Effector memory CD4-positive, alpha-beta T cell (primary cell): ENCODE data around the gene PARK7.
"Not testable (repeated sequence)": the region's sequence is repeated elsewhere in the genome, so short reads cannot be mapped to it uniquely, and the experiment has no call there.

Source experiments
- DNase-seq, 3 donors: peaks; one replicate each; pipeline ENCODE4 v3.0.0-alpha.2; 2020
- H3K27ac ChIP-seq: 2 replicates; pipeline ENCODE4 v1.7.0; 2013; ENCODE audit warnings: mild to moderate bottlenecking, low read length, moderate library complexity; ENCODE audit not compliant: insufficient read depth, poor library complexity, severe bottlenecking
- H3K27me3 ChIP-seq: replicated peaks from 2 replicates; pipeline ENCODE4 v1.7.0; 2013; ENCODE audit warnings: mild to moderate bottlenecking, low read length; ENCODE audit not compliant: insufficient read depth, control insufficient read depth, poor library complexity, severe bottlenecking
- H3K36me3 ChIP-seq: 2 replicates; pipeline ENCODE4 v1.7.0; 2013; ENCODE audit warnings: mild to moderate bottlenecking, low read length, moderate library complexity; ENCODE audit not compliant: control insufficient read depth, insufficient read depth
- H3K4me1 ChIP-seq: 2 replicates; pipeline ENCODE4 v1.7.0; 2013; ENCODE audit warnings: low read length, mild to moderate bottlenecking; ENCODE audit not compliant: control insufficient read depth, insufficient read depth, poor library complexity, severe bottlenecking
- H3K4me3 ChIP-seq: 2 replicates; pipeline ENCODE4 v1.7.0; 2013; ENCODE audit warnings: low read length, low read depth, mild to moderate bottlenecking; ENCODE audit not compliant: insufficient read depth, poor library complexity, severe bottlenecking
- H3K9me3 ChIP-seq: 2 replicates; pipeline ENCODE4 v1.7.0; 2013; ENCODE audit warnings: mild to moderate bottlenecking, low read length, moderate library complexity; ENCODE audit not compliant: control insufficient read depth
- total RNA-seq, 3 donors: gene quantifications; one replicate each; lab custom pipeline; 2026; lab: John Stamatoyannopoulos, UW

PARK7 gene
- 41.5 to 52.7 (median 43.8) reads per million in 3 donors for total RNA-seq

GRCh38 chr1:7961216-7962013 lies at the start of gene PARK7:
TSS of gene PARK7 (plus strand) at chr1:7961711. CDS start at chr1:7962786, 1,075 bp downstream.
- H3K36me3 ChIP-seq: peaks cover 25% of the 10 kb centered on the region
- H3K27ac ChIP-seq: peak within 1 kb of the TSS; percentile 93
- H3K9me3 ChIP-seq: no peaks in the 10 kb centered on the region
- peak within 1 kb of the TSS; percentile 86 for H3K4me3 ChIP-seq
- H3K4me1 ChIP-seq: peaks cover 22% of the 10 kb centered on the region
- no peaks in the 10 kb centered on the region for H3K27me3 ChIP-seq
- DNase-seq: peak; percentile 98 to 100 (median 100)

GRCh38 chr1:7912145-7912544 lies 49.4 kb upstream of the PARK7 start:
- Histone ChIP-seq H3K9me3 (no peaks in the 10 kb centered on the region), H3K27me3 (no peaks in the 10 kb centered on the region), H3K4me3 (no peak overlapping the region), H3K4me1 (no peaks in the 10 kb centered on the region), H3K27ac (no peak overlapping the region), H3K36me3 (no peaks in the 10 kb centered on the region)
- no peak for DNase-seq

GRCh38 chr1:7912743-7913557 lies 48.6 kb upstream of the PARK7 start:
- peak in 1 of 3 donors; percentile 29 for DNase-seq
- Histone ChIP-seq H3K4me1 (no peaks in the 10 kb centered on the region), H3K27ac (no peak overlapping the region), H3K27me3 (no peaks in the 10 kb centered on the region), H3K9me3 (no peaks in the 10 kb centered on the region), H3K4me3 (no peak overlapping the region), H3K36me3 (no peaks in the 10 kb centered on the region)

GRCh38 chr1:7915826-7916500 lies 45.5 kb upstream of the PARK7 start:
- no peaks in the 10 kb centered on the region for H3K4me1 ChIP-seq
- no peaks in the 10 kb centered on the region for H3K27me3 ChIP-seq
- H3K36me3 ChIP-seq: no peaks in the 10 kb centered on the region
- no peaks in the 10 kb centered on the region for H3K9me3 ChIP-seq
- no peak overlapping the region for H3K27ac ChIP-seq
- no peak for DNase-seq
- no peak overlapping the region for H3K4me3 ChIP-seq

- no peaks in the 10 kb centered on the region for H3K9me3 ChIP-seq
- no peaks in the 10 kb centered on the region for H3K4me1 ChIP-seq
- DNase-seq: no peak
- H3K36me3 ChIP-seq: no peaks in the 10 kb centered on the region
- no peaks in the 10 kb centered on the region for H3K27me3 ChIP-seq
- no peak overlapping the region for H3K4me3 ChIP-seq
- no peak overlapping the region for H3K27ac ChIP-seq
These were observed 45.0 kb upstream of the PARK7 start for GRCh38 chr1:7916501-7916830.

- H3K4me3 ChIP-seq, DNase-seq, H3K27ac ChIP-seq, H3K36me3 ChIP-seq, H3K9me3 ChIP-seq, H3K27me3 ChIP-seq, H3K4me1 ChIP-seq: not testable (repeated sequence)
These were observed 43.5 kb upstream of the PARK7 start for GRCh38 chr1:7917971-7918370.

GRCh38 chr1:7919880-7920279 lies 41.6 kb upstream of the PARK7 start:
- H3K27ac ChIP-seq: no peak overlapping the region
- no peaks in the 10 kb centered on the region for H3K36me3 ChIP-seq
- no peaks in the 10 kb centered on the region for H3K4me1 ChIP-seq
- DNase-seq: no peak
- H3K27me3 ChIP-seq: no peaks in the 10 kb centered on the region
- no peak overlapping the region for H3K4me3 ChIP-seq
- H3K9me3 ChIP-seq: no peaks in the 10 kb centered on the region

GRCh38 chr1:7921796-7922195 lies 39.7 kb upstream of the PARK7 start:
- no peaks in the 10 kb centered on the region for H3K9me3 ChIP-seq
- no peak for DNase-seq
- no peaks in the 10 kb centered on the region for H3K27me3 ChIP-seq
- H3K36me3 ChIP-seq: no peaks in the 10 kb centered on the region
- H3K4me1 ChIP-seq: no peaks in the 10 kb centered on the region
- no peak overlapping the region for H3K27ac ChIP-seq
- H3K4me3 ChIP-seq: no peak overlapping the region

GRCh38 chr1:7922301-7922700 lies 39.2 kb upstream of the PARK7 start:
- no peak for DNase-seq
- Histone ChIP-seq H3K4me3 (no peak overlapping the region), H3K27ac (no peak overlapping the region)

GRCh38 chr1:7927061-7927460 lies 34.5 kb upstream of the PARK7 start:
- H3K27me3 ChIP-seq, H3K4me3 ChIP-seq, H3K36me3 ChIP-seq, H3K27ac ChIP-seq, H3K9me3 ChIP-seq, DNase-seq: not testable (repeated sequence)
- H3K4me1 ChIP-seq: peaks cover 13% of the 10 kb centered on the region

More at GRCh38 chr1:7922301-7922700, 39.2 kb upstream of the PARK7 start:
- Histone ChIP-seq H3K9me3 (no peaks in the 10 kb centered on the region), H3K36me3 (no peaks in the 10 kb centered on the region), H3K27me3 (no peaks in the 10 kb centered on the region), H3K4me1 (no peaks in the 10 kb centered on the region)
